Esophagus squamous epithelium (tissue), 5 donors: ENCODE data around the gene FUBP3. TPM values are rescaled to one million over a fixed set of nuclear protein-coding genes. Genes with fewer than 3 reads are reported as not detected.

Experiments used
- DNase-seq: peaks from one replicate; lab custom pipeline; 2025; lab: John Stamatoyannopoulos, UW
- H3K27ac ChIP-seq, 4 donors: fragments of 200-600 bp; sonication (generic); one replicate each; pipeline ENCODE4 v1.5.1; 2016 to 2019; ENCODE audit warnings: mild to moderate bottlenecking in 1 of 4
- H3K27me3 ChIP-seq, 4 donors: fragments of 200-600 bp; sonication (generic); 1 replicate in 3 of 4; 2 replicates in 1 of 4; pipeline versions ENCODE4 v1.5.1 to v1.6.0; 2017 to 2021; ENCODE audit warnings: antibody characterized with exemption in 1 of 4
- H3K36me3 ChIP-seq, 3 donors: fragments of 200-600 bp; sonication (generic); one replicate each; pipeline ENCODE4 v1.5.1; 2016 to 2019
- H3K4me1 ChIP-seq, 3 donors: fragments of 200-600 bp; sonication (generic); one replicate each; pipeline ENCODE4 v1.5.1; 2017 to 2019
- H3K4me3 ChIP-seq, 4 donors: fragments of 200-600 bp; sonication (generic); 1 replicate in 3 of 4; 2 replicates in 1 of 4; pipeline ENCODE4 v1.5.1; 2016 to 2019; ENCODE audit warnings: mild to moderate bottlenecking in 2 of 4, moderate library complexity in 1 of 4
- H3K9me3 ChIP-seq, 3 donors: fragments of 200-600 bp; sonication (generic); one replicate each; pipeline ENCODE4 v1.5.1; 2016 to 2019
- CTCF ChIP-seq, 6 experiments: fragments of 450-650 bp in 4 of 6; fragments of 200-600 bp in 2 of 6; sonication (generic) in 2 of 6; IDR thresholded peaks; one replicate each; pipeline ENCODE4 v1.5.1; 2016 to 2019; ENCODE audit warnings: antibody characterized with exemption in 6 of 6, mild to moderate bottlenecking in 4 of 6, moderate library complexity in 4 of 6
- POLR2A ChIP-seq, 4 donors: fragments of 450-650 bp; IDR thresholded peaks; one replicate each; pipeline ENCODE4 v1.6.1; 2017; ENCODE audit warnings: antibody characterized with exemption in 4 of 4, mild to moderate bottlenecking in 4 of 4, moderate library complexity in 3 of 4
- WGBS, 2 donors: methylation state at CpG; one replicate each; pipeline ENCODE4 v1.1.5; 2018; 5-methylcytosine and 5-hydroxymethylcytosine counted together
- intact Hi-C: fragments of 100-400 bp; cut with DNase I; formaldehyde crosslinking; loops from one replicate; pipeline ENCODE4 v1.15.0; 2022
- total RNA-seq, 4 donors: library from RNA; depleted of rRNA; stranded (reverse); fragments of >200 nt; gene quantifications; one replicate each; pipeline ENCODE4 v1.1.0, GENCODE V29; 2016
- donor health status: DM: yes; HTN: yes; CAD: no.

Gene FUBP3
- total RNA-seq, 4 donors from 2014 or later, result 28.2 to 39.0 (median 33.9) TPM

GRCh38 chr9:130599625-130600024 is 20.2 kb downstream of the FUBP3 start:
- Histone ChIP-seq H3K36me3 (peaks cover 0 to 97% (median 8%) of the 10 kb centered on the region in 3 donors), H3K27ac (no peak overlapping the region), H3K9me3 (no peaks in the 10 kb centered on the region), H3K4me3 (no peak overlapping the region), H3K4me1 (no peaks in the 10 kb centered on the region), H3K27me3 (no peaks in the 10 kb centered on the region)
- no peak for DNase-seq
- intact Hi-C loops, result no loop called here
- 92 to 93% methylated on average over 2 of the region's 2 CpGs for WGBS, 2 donors
- no peak for TF ChIP-seq CTCF (IDR thresholded peaks at IDR 0.05)
- TF ChIP-seq POLR2A (IDR thresholded peaks at IDR 0.05), result no peak

DNA sequence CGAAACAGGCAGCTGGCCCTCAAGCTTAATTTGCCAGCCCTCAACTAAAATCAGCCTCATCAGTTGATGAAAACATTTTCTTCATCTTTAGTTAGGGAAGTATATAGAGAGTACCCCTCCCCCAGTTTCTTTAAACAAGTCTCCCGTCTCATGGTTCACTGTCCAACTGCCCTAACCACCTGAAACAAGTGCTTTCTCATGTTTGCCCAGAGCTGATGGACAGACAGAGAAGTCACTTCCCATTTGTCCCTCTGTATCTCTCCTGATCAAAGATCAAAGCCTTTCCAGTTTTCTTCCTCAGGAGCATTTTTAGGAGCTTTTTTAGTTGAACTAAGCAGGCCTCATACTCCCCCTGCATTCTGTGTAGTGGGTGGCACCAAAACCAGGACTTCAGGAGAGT is 21.7 kb downstream of the FUBP3 start:
- H3K36me3 ChIP-seq, result peaks cover 0 to 97% (median 8%) of the 10 kb centered on the region in 3 donors
- no peaks in the 10 kb centered on the region for H3K27me3 ChIP-seq
- no peak for TF ChIP-seq CTCF (IDR thresholded peaks at IDR 0.05)
- TF ChIP-seq POLR2A (IDR thresholded peaks at IDR 0.05), result no peak
- intact Hi-C loops, result no loop called here
- no peak for DNase-seq
- H3K4me3 ChIP-seq, result no peak overlapping the region
- H3K27ac ChIP-seq, result no peak overlapping the region
- 79 to 89% methylated on average over 2 of the region's 2 CpGs for WGBS, 2 donors
- no peaks in the 10 kb centered on the region for H3K9me3 ChIP-seq
- H3K4me1 ChIP-seq, result no peaks in the 10 kb centered on the region

- 92 to 100% methylated on average over 2 to 3 of the region's 3 CpGs for WGBS, 2 donors
- H3K27ac ChIP-seq, result no peak overlapping the region
- no peaks in the 10 kb centered on the region for H3K4me1 ChIP-seq
- intact Hi-C loops, result no loop called here
- DNase-seq, result no peak
- no peak overlapping the region for H3K4me3 ChIP-seq
- H3K36me3 ChIP-seq, result peaks cover 0 to 94% (median 0%) of the 10 kb centered on the region in 3 donors
- no peak for TF ChIP-seq POLR2A (IDR thresholded peaks at IDR 0.05)
- TF ChIP-seq CTCF (IDR thresholded peaks at IDR 0.05), result no peak
- H3K9me3 ChIP-seq, result no peaks in the 10 kb centered on the region
- H3K27me3 ChIP-seq, result no peaks in the 10 kb centered on the region
Measured at GRCh38 chr9:130604295-130604694, 24.9 kb downstream of the FUBP3 start.

DNA sequence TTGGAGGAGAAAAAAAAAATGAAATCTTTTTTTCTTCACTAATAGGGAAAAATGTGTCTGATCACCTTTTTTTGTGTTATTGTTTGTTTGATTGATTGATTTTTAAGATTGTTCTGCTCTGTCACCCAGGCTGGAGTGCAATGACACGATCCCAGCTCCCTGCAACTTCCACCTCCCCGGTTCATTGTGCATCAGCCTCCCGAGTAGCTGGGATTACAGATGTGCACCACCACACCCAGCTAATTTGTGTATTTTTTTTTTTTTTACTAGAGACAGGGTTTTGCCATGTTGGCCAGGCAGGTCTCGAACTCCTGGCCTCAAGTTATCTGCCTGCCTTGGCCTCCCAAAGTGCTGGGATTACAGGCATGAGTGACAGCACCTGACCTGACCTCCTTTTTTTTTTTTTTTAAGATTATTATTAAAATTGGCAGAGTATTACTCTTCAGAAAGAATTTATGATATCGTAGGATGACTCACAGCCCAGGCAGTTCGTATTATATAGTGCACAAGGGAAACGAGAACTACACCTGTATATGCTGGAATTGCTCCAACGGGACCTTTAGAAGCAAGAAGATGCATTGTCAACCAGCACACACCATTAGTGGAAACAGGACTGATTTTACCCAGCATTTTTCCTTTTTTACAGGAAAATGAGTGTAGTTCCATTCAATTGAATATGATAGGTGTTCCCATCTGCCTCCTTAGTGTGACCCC is 27.7 kb downstream of the FUBP3 start:
- Histone ChIP-seq H3K4me3 (no peak overlapping the region), H3K27me3 (no peaks in the 10 kb centered on the region), H3K4me1 (no peaks in the 10 kb centered on the region), H3K36me3 (peaks cover 0 to 93% (median 0%) of the 10 kb centered on the region in 3 donors), H3K9me3 (no peaks in the 10 kb centered on the region), H3K27ac (no peak overlapping the region)
- no peak for TF ChIP-seq CTCF (IDR thresholded peaks at IDR 0.05)
- no peak for TF ChIP-seq POLR2A (IDR thresholded peaks at IDR 0.05)
- intact Hi-C loops, result no loop called here
- DNase-seq, result no peak
- 59 to 61% methylated on average over 8 of the region's 8 CpGs for WGBS, 2 donors

GRCh38 chr9:130607640-130608420 is 28.5 kb downstream of the FUBP3 start:
- WGBS, 2 donors, result 77 to 81% methylated on average over 10 of the region's 10 CpGs
- Histone ChIP-seq H3K27me3 (no peaks in the 10 kb centered on the region), H3K9me3 (no peaks in the 10 kb centered on the region), H3K27ac (no peak overlapping the region), H3K4me1 (no peaks in the 10 kb centered on the region), H3K4me3 (no peak overlapping the region), H3K36me3 (peaks cover 0 to 93% (median 6%) of the 10 kb centered on the region in 3 donors)
- DNase-seq, result no peak
- TF ChIP-seq CTCF (IDR thresholded peaks at IDR 0.05), result no peak
- no peak for TF ChIP-seq POLR2A (IDR thresholded peaks at IDR 0.05)
- intact Hi-C loops, result no loop called here
